Colonic mucosa (tissue), 4 donors: ENCODE data around the gene SINHCAF. TPM values are rescaled to one million over a fixed set of nuclear protein-coding genes. Genes with fewer than 3 reads are reported as not detected.

ENCODE experiments used
- DNase-seq: peaks from one replicate; pipeline ENCODE4 v3.0.0-alpha.2; 2020
- H3K27ac ChIP-seq: fragments of 200-600 bp; one replicate; pipeline ENCODE4 v1.8.0; 2021
- H3K27me3 ChIP-seq: fragments of 200-600 bp; one replicate; pipeline ENCODE4 v1.8.0; 2021
- H3K36me3 ChIP-seq: fragments of 200-600 bp; one replicate; pipeline ENCODE4 v1.8.0; 2021
- H3K4me1 ChIP-seq: fragments of 200-600 bp; one replicate; pipeline ENCODE4 v1.8.0; 2021; ENCODE audit warnings: mild to moderate bottlenecking
- H3K4me3 ChIP-seq: fragments of 200-600 bp; one replicate; pipeline ENCODE4 v1.8.0; 2021
- H3K9ac ChIP-seq, 2 donors: one replicate each; pipeline ENCODE4 v1.7.0; 2013; ENCODE audit warnings: control low read depth in 2 of 2, low read depth in 2 of 2, low read length in 2 of 2
- H3K9me3 ChIP-seq: fragments of 200-600 bp; one replicate; pipeline ENCODE4 v1.8.0; 2021
- intact Hi-C: fragments of 100-400 bp; cut with DNase I; formaldehyde crosslinking; loops from one replicate; pipeline ENCODE4 v1.14.1; 2022
- total RNA-seq, 2 donors: library from RNA; stranded (reverse); fragmentation: NEBNext Ultra II Directional in 1 of 2; extraction: Animal tissue kit (Norgen Biotek cat#: 25700) in 1 of 2; gene quantifications; one replicate each; pipeline ENCODE4 v1.2.1, GENCODE V29; 2021
- TF ChIP-seq, protein P1 (sequence below): fragments of 200-600 bp; IDR thresholded peaks from one replicate; pipeline ENCODE4 v1.8.0; 2022; ENCODE audit warnings: antibody characterized with exemption, mild to moderate bottlenecking
- donor health status: healthy.
- donor health status: DM: no; HTN: no; CAD: no.
- donor health status: DM: no; HTN: no; CAD: no.

Gene SINHCAF
- total RNA-seq, 2 donors from 2014 or later: 58.9 to 107 TPM

DNA sequence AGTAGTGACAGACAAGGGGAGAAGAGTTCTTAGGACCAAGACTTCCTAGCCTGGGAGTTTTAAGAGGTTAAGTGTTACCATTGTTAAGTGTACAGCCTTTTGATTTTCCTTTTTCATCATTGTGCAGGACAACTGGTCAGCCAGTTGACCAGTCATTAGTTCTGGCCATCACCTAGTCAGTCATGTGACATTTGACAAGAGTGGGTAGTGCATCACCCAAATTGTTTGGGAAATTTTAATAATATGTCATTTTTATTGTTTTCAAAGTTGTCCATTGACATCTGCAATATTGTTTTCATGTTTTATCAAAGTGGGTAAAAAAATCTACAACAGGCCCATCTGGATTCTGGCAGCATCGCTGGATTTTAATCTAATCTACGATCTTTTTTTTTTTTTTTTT lies 15.5 kb downstream of the SINHCAF start:
- intact Hi-C loops: no loop called here
- no peaks in the 10 kb centered on the region for H3K27me3 ChIP-seq
- no peak for DNase-seq

DNA sequence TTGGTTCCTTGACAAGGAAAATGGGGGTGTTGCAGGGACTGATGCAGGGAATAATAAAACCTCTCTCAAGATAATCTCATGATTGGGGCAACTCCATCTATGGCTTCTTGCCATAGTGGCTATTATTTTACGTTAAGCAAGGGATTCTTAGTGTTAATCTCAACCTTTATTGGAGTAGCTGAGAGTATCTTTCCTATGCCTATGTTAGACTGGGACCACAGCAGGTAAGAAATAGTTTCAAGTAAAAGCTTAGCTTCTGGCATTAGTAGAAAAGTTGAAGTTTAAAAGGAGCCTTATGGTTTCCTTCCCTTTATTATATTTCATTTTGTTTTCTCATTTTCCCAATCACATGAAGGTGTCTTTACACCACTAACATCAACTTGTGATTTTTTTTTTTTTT lies 16.7 kb downstream of the SINHCAF start:
- Histone ChIP-seq H3K4me3 (no peak overlapping the region), H3K27me3 (no peaks in the 10 kb centered on the region), H3K36me3 (no peaks in the 10 kb centered on the region), H3K9ac (no peak overlapping the region), H3K9me3 (no peaks in the 10 kb centered on the region), H3K4me1 (no peaks in the 10 kb centered on the region), H3K27ac (no peak overlapping the region)
- no peak for DNase-seq
- TF ChIP-seq, protein P1, sequence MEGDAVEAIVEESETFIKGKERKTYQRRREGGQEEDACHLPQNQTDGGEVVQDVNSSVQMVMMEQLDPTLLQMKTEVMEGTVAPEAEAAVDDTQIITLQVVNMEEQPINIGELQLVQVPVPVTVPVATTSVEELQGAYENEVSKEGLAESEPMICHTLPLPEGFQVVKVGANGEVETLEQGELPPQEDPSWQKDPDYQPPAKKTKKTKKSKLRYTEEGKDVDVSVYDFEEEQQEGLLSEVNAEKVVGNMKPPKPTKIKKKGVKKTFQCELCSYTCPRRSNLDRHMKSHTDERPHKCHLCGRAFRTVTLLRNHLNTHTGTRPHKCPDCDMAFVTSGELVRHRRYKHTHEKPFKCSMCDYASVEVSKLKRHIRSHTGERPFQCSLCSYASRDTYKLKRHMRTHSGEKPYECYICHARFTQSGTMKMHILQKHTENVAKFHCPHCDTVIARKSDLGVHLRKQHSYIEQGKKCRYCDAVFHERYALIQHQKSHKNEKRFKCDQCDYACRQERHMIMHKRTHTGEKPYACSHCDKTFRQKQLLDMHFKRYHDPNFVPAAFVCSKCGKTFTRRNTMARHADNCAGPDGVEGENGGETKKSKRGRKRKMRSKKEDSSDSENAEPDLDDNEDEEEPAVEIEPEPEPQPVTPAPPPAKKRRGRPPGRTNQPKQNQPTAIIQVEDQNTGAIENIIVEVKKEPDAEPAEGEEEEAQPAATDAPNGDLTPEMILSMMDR: no peak
- intact Hi-C loops: no loop called here

More for the DNA sequence above, 15.5 kb downstream of the SINHCAF start:
- H3K27ac ChIP-seq: no peak overlapping the region
- no peak overlapping the region for H3K9ac ChIP-seq
- H3K4me1 ChIP-seq: no peaks in the 10 kb centered on the region
- TF ChIP-seq, protein P1: no peak
- no peaks in the 10 kb centered on the region for H3K9me3 ChIP-seq
- H3K4me3 ChIP-seq: no peak overlapping the region
- no peaks in the 10 kb centered on the region for H3K36me3 ChIP-seq

DNA sequence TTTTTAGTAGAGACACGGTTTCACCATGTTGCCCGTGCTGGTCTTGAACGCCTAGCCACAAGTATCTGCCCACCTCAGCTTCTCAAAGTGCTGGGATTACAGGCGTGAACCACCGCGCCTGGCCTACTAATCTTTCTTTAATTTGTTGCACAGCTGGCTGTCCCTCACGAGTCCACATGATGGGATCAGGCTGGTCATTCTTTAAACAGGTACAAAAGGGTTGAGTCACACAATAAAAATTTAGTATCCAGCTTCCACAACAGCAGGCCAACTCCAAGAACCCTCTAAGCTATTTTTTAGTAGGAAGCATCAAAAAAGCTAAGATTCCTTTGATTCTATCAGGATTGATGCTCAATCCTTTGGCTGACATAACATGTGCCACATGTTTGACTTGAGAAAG lies 17.8 kb downstream of the SINHCAF start:
- Histone ChIP-seq H3K4me3 (no peak overlapping the region), H3K27ac (no peak overlapping the region), H3K9me3 (no peaks in the 10 kb centered on the region), H3K9ac (no peak overlapping the region), H3K36me3 (no peaks in the 10 kb centered on the region), H3K27me3 (no peaks in the 10 kb centered on the region), H3K4me1 (no peaks in the 10 kb centered on the region)
- no peak for DNase-seq
- TF ChIP-seq, protein P1: no peak
- intact Hi-C loops: no loop called here

GRCh38 chr12:31306866-31307265 lies 19.1 kb downstream of the SINHCAF start:
- Histone ChIP-seq H3K27ac (no peak overlapping the region), H3K4me3 (no peak overlapping the region), H3K27me3 (no peaks in the 10 kb centered on the region), H3K36me3 (no peaks in the 10 kb centered on the region), H3K4me1 (no peaks in the 10 kb centered on the region), H3K9me3 (no peaks in the 10 kb centered on the region), H3K9ac (no peak overlapping the region)
- TF ChIP-seq, protein P1: no peak
- no peak for DNase-seq
- intact Hi-C loops: no loop called here

DNA sequence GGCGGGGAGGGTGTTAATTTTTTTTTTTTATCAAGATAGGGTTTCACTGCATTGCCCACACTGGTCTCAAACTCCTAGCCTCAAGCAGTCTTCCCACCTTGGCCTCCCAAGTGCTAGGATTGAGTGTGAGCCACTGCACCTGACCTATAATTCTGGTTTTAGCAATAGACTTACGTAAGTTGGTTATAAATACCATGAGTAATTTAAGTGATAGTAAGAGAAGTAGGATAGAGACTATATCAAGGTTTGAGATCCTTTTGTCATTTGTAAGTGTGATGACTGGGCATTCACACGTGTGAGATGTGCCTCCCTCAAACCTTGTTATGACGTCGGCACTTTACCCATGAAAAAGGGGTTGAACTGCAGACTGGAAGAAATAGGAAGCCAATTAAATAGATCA lies 22.5 kb downstream of the SINHCAF start:
- Histone ChIP-seq H3K27ac (no peak overlapping the region), H3K9ac (no peak overlapping the region), H3K4me1 (no peaks in the 10 kb centered on the region), H3K4me3 (no peak overlapping the region), H3K9me3 (no peaks in the 10 kb centered on the region), H3K36me3 (no peaks in the 10 kb centered on the region), H3K27me3 (no peaks in the 10 kb centered on the region)
- DNase-seq: no peak
- intact Hi-C loops: no loop called here
- TF ChIP-seq, protein P1: no peak

- H3K9ac ChIP-seq: no peak overlapping the region
- H3K4me1 ChIP-seq: no peaks in the 10 kb centered on the region
- no peak for DNase-seq
- H3K36me3 ChIP-seq: no peaks in the 10 kb centered on the region
- no peaks in the 10 kb centered on the region for H3K27me3 ChIP-seq
- H3K27ac ChIP-seq: no peak overlapping the region
- no peak overlapping the region for H3K4me3 ChIP-seq
- TF ChIP-seq, protein P1: no peak
- H3K9me3 ChIP-seq: no peaks in the 10 kb centered on the region
- intact Hi-C loops: no loop called here
Observed at GRCh38 chr12:31301311-31301710, 24.6 kb downstream of the SINHCAF start.
